DND-41 (cell line): ENCODE measurements around the gene HES5.

Experiments
- ATAC-seq: fragments of 200-7000 bp; cut with Tn5 transposase; 3 replicates; pipeline ENCODE4 v1.9.1; 2021; ENCODE audit warnings: low read depth; ENCODE audit not compliant: insufficient read depth
- DNase-seq: peaks from one replicate; pipeline ENCODE4 v3.0.0-alpha.2; 2020
- H2AFZ ChIP-seq: 2 replicates; pipeline ENCODE4 v1.6.0; 2012; ENCODE audit warnings: low read depth, low read length
- H3K27ac ChIP-seq: 2 replicates; pipeline ENCODE4 v1.5.1; 2012; ENCODE audit warnings: low read length, inconsistent platforms
- H3K27me3 ChIP-seq: fragments of 200-600 bp; sonication (generic); 2 replicates; pipeline ENCODE4 v1.6.0; 2012; ENCODE audit warnings: low read length, mild to moderate bottlenecking, inconsistent platforms; ENCODE audit not compliant: insufficient read depth, poor library complexity
- H3K36me3 ChIP-seq: 2 replicates; pipeline ENCODE4 v1.5.1; 2012; ENCODE audit warnings: low read length, inconsistent platforms; ENCODE audit not compliant: insufficient read depth
- H3K4me1 ChIP-seq: 2 replicates; pipeline ENCODE4 v1.5.1; 2012; ENCODE audit warnings: mild to moderate bottlenecking, low read length; ENCODE audit not compliant: insufficient read depth
- H3K4me2 ChIP-seq: 2 replicates; pipeline ENCODE4 v1.6.0; 2012; ENCODE audit warnings: mild to moderate bottlenecking, moderate library complexity, low read length, inconsistent platforms; ENCODE audit not compliant: insufficient read depth
- H3K4me3 ChIP-seq, 2 experiments: fragments of 200-600 bp in 1 of 2; shearing (Covaris generic) in 1 of 2; 2 replicates each; pipeline ENCODE4 v1.5.1; 2012 to 2016; ENCODE audit warnings: inconsistent platforms in 2 of 2, low read length in 2 of 2, mild to moderate bottlenecking in 2 of 2, low read depth in 1 of 2, moderate library complexity in 1 of 2
- H3K79me2 ChIP-seq: 2 replicates; pipeline ENCODE4 v1.6.0; 2012; ENCODE audit warnings: low read length, inconsistent platforms; ENCODE audit not compliant: insufficient read depth
- H3K9ac ChIP-seq: 2 replicates; pipeline ENCODE4 v1.6.0; 2012; ENCODE audit warnings: low read depth, mild to moderate bottlenecking, inconsistent platforms, low read length, moderate library complexity
- H3K9me3 ChIP-seq: 2 replicates; pipeline ENCODE4 v1.5.1; 2012; ENCODE audit warnings: low read length, moderate library complexity, mild to moderate bottlenecking, inconsistent platforms; ENCODE audit not compliant: insufficient read depth, severe bottlenecking
- H4K20me1 ChIP-seq: 2 replicates; pipeline ENCODE4 v1.6.0; 2012; ENCODE audit warnings: low read length; ENCODE audit not compliant: insufficient read depth
- CTCF ChIP-seq: IDR thresholded peaks from 2 replicates; pipeline ENCODE4 v1.5.1; 2012; ENCODE audit warnings: borderline replicate concordance, low read length, moderate library complexity, mild to moderate bottlenecking; ENCODE audit not compliant: poor library complexity, severe bottlenecking; ENCODE audit errors: extremely low read depth
- EZH2 ChIP-seq: IDR thresholded peaks from 3 replicates; pipeline ENCODE4 v1.6.1; 2012; ENCODE audit warnings: borderline replicate concordance, low read depth, mild to moderate bottlenecking, moderate library complexity, low read length, inconsistent platforms; ENCODE audit not compliant: severe bottlenecking

The HES5 gene

DNA sequence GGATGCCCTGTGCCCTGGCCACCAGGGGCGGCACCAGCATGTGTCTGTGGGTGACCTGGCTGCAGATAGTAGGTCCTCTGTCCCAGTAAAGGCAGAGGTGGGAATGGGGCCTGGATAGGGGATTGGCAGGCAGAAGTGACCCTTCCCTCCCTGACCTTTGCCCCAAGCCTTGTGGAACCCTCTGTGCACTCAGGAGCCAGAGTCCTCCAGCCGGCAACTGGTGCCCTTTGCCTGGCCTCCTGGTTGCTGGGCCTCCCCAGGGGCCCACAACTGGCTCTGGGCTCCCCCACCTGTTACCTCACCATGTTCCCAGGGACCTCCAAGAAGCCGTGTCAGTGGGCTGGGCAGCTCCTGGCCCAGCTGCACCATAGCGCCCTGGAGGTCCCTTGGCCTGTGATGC is 44.0 kb downstream of the HES5 start:
- no peak for ATAC-seq
- no peak overlapping the region for H3K27ac ChIP-seq
- TF ChIP-seq EZH2 (no peak), CTCF (no peak)

DNA sequence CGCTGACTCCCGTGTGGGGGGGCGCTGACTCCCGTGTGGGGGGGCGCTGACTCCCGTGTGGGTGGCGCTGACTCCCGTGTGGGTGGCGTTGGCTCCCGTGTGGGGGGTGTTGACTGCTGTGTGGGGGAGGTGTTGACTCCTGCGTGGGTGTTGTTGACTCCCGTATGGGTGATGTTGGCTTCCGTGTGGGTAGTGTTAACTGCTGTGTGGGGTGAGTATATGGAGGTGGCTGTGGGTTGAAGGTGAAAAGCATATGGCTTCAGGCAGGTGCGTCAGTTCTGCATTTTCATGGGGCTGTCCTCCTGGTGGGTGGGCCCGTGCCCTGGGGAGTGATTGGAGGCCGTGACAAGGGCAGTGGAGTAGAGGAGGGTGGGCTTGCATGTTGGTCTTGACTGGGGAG is 46.1 kb downstream of the HES5 start:
- no peak overlapping the region for H3K4me2 ChIP-seq
- H3K27ac ChIP-seq: no peak overlapping the region
- H3K27me3 ChIP-seq: no peaks in the 10 kb centered on the region
- H3K4me1 ChIP-seq: no peaks in the 10 kb centered on the region
- H4K20me1 ChIP-seq: peaks cover 18% of the 10 kb centered on the region
- H2AFZ ChIP-seq: no peak overlapping the region
- H3K36me3 ChIP-seq: no peaks in the 10 kb centered on the region
- no peaks in the 10 kb centered on the region for H3K9me3 ChIP-seq
- TF ChIP-seq EZH2 (no peak), CTCF (no peak)
- ATAC-seq (no peak), DNase-seq (no peak)
- no peaks in the 10 kb centered on the region for H3K79me2 ChIP-seq
- no peak overlapping the region for H3K4me3 ChIP-seq
- no peak overlapping the region for H3K9ac ChIP-seq

More for the DNA sequence above, 44.0 kb downstream of the HES5 start:
- Histone ChIP-seq H3K4me2 (no peak overlapping the region), H2AFZ (no peak overlapping the region), H3K36me3 (no peaks in the 10 kb centered on the region), H3K79me2 (no peaks in the 10 kb centered on the region), H4K20me1 (peaks cover 6% of the 10 kb centered on the region), H3K9me3 (no peaks in the 10 kb centered on the region), H3K4me1 (no peaks in the 10 kb centered on the region), H3K27me3 (no peaks in the 10 kb centered on the region), H3K4me3 (no peak overlapping the region), H3K9ac (no peak overlapping the region)
- no peak for DNase-seq

DNA sequence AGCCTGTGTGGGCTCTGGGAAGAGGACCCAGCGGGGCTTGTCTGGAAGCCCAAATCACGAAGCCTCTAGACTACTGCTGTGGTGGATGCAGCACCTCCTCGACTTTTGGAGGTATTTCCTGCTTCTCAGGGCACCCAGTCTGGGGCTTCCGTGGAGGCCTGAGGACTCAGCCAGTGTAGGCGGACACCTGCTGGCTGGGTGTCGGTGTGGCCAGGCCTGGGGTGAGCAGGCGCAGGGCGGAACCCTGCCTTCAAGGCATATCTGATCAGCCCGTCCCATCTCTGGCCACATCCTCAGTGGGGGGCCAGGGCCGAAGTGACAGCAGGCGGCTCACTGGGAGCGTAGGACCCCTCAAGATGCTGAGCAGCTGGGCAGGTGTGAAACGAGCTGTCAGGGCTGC is 47.0 kb downstream of the HES5 start:
- TF ChIP-seq EZH2 (no peak), CTCF (no peak)
- H3K27me3 ChIP-seq: no peaks in the 10 kb centered on the region
- H3K9me3 ChIP-seq: no peaks in the 10 kb centered on the region
- ATAC-seq (no peak), DNase-seq (no peak)
- no peaks in the 10 kb centered on the region for H3K4me1 ChIP-seq
- H3K4me3 ChIP-seq: no peak overlapping the region
- H3K27ac ChIP-seq: no peak overlapping the region
- no peak overlapping the region for H3K9ac ChIP-seq
- no peaks in the 10 kb centered on the region for H3K79me2 ChIP-seq
- no peaks in the 10 kb centered on the region for H3K36me3 ChIP-seq
- no peak overlapping the region for H2AFZ ChIP-seq
- H3K4me2 ChIP-seq: no peak overlapping the region
- peaks cover 22% of the 10 kb centered on the region for H4K20me1 ChIP-seq

DNA sequence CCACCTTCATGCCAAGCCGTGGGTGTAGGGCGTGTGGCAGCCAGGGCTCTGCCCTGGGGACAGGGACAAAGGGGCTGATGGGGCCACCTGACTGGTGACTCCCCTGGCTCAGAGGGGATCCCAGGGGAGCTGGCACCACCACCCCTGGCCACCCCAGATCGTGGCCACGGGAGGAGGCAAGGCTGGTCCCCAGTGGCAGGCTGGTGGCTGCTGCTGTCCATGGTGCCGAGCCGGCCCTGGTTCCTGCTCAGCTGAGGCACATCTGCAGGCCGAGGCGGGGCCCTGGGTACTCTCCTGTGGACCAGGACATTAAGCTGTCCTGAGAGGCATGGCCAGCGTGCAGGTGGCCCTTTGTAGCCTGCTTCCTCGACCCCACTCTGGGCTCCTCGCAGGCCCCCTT is 47.5 kb downstream of the HES5 start:
- no peak overlapping the region for H3K9ac ChIP-seq
- H3K9me3 ChIP-seq: no peaks in the 10 kb centered on the region
- no peaks in the 10 kb centered on the region for H3K36me3 ChIP-seq
- H4K20me1 ChIP-seq: peaks cover 22% of the 10 kb centered on the region
- ATAC-seq (no peak), DNase-seq (no peak)
- no peaks in the 10 kb centered on the region for H3K79me2 ChIP-seq
- H3K27ac ChIP-seq: no peak overlapping the region
- no peaks in the 10 kb centered on the region for H3K4me1 ChIP-seq
- no peak overlapping the region for H2AFZ ChIP-seq
- no peak overlapping the region for H3K4me2 ChIP-seq
- TF ChIP-seq CTCF: no peak
- no peak for TF ChIP-seq EZH2
- H3K4me3 ChIP-seq: no peak overlapping the region
- H3K27me3 ChIP-seq: no peaks in the 10 kb centered on the region
